Choroid plexus epithelial cell (primary cell): ENCODE measurements around the gene PRKN.

Source experiments
- DNase-seq: peaks from one replicate; pipeline ENCODE4 v3.0.0-alpha.2; 2010; ENCODE audit warnings: low read depth
- H3K4me3 ChIP-seq: 2 replicates; pipeline ENCODE4 v1.5.1; 2011; ENCODE audit warnings: low read depth, mild to moderate bottlenecking, control low read depth, low read length, moderate library complexity
- TF ChIP-seq, protein P1 (sequence below): conservative IDR thresholded peaks from 2 replicates; pipeline ENCODE4 v1.5.1; 2011; ENCODE audit warnings: low read depth, mild to moderate bottlenecking, control low read depth, inconsistent platforms, low read length, moderate library complexity

Gene PRKN

DNA sequence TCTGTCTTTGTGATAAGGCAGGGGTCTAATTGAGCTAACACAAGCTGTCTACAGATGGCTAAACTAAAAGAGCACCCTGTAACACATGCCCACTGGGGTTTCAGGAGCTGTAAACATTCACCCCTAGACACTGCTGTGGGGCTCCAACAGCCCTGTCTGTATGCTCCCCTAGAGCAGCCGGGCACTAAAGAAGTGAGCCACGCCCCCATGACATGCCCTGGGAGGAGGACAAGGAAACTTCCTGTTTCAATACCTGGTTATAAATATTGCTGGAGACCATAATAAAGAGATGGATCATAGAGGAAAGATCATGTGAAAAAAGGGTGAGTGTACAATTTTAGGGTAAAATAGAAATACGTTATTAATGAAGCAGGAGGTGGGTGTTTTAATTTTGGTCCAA, 786.0 kb downstream of the PRKN start:
- H3K4me3 ChIP-seq, result no peak overlapping the region
- TF ChIP-seq, protein P1, sequence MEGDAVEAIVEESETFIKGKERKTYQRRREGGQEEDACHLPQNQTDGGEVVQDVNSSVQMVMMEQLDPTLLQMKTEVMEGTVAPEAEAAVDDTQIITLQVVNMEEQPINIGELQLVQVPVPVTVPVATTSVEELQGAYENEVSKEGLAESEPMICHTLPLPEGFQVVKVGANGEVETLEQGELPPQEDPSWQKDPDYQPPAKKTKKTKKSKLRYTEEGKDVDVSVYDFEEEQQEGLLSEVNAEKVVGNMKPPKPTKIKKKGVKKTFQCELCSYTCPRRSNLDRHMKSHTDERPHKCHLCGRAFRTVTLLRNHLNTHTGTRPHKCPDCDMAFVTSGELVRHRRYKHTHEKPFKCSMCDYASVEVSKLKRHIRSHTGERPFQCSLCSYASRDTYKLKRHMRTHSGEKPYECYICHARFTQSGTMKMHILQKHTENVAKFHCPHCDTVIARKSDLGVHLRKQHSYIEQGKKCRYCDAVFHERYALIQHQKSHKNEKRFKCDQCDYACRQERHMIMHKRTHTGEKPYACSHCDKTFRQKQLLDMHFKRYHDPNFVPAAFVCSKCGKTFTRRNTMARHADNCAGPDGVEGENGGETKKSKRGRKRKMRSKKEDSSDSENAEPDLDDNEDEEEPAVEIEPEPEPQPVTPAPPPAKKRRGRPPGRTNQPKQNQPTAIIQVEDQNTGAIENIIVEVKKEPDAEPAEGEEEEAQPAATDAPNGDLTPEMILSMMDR, result no peak
- no peak for DNase-seq

DNA sequence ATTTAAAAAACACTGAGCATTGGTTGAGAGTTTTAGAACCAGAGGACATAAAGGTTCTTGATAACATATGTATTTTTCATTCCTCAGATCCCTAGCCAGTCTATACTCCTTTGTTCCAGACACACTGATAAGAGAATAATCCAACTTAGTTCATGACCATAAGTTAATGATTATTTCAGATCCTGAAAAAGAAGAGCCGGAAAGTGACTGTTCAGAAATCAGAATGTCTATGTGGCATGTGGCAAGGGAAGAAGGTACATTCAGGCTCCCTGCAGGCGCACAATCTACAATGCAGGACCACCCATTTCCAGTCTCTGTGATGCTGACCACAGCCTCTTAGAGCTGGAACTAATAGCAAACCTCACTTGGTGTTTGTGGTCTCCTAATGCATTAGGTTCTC, 787.0 kb downstream of the PRKN start:
- DNase-seq, result no peak
- H3K4me3 ChIP-seq, result no peak overlapping the region
- TF ChIP-seq, protein P1, result no peak

DNA sequence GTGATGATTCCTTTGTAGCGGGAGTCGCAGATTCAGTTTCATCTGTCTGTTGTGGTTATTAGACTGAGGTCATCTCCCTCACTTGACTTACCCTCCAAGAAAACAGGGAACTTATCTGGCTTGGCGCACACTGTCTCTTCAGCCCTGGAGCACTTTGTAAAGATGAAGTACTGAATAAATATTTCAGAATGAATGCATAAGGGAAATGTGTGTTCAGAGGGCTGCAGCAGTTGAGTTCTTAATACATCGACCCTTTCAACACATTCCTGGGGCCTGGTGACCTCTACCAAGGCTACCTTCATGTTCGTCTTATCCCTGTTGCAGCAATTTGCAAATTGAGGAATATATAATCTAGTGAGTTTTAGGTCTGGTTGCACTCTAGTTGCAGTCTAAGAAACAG, 801.2 kb downstream of the PRKN start:
- no peak for DNase-seq
- TF ChIP-seq, protein P1, result no peak

DNA sequence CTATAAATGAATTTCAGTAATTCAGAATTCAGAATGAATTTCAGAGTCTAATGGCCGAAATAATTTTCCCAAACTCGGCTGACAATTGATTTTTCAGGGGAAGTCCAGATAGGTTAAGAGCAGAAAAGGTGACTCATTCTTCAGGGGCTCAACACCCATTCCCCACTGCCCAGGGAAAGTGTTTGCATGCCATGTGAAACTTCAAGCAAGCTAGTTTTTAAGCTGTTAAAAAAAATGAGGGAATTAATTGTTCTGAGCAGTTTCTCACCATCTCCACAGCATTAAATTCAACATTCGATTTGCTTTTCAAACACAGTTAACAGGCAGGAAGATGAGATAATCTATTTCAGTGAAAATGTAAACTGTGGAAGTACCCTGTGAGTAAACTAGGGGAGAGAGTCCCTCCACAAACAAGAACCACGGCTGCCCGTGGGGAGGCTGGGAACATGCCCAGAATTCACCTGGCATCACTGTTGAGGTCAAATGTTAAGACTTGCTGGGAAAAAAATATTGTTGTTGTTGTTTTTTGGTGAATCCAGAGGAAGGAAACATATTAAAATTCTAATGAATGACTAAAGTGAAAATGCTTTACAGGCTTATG, 803.0 kb downstream of the PRKN start:
- no peak overlapping the region for H3K4me3 ChIP-seq
- DNase-seq, result no peak
- TF ChIP-seq, protein P1, result no peak

More for the DNA sequence above, 801.2 kb downstream of the PRKN start:
- H3K4me3 ChIP-seq, result no peak overlapping the region

DNA sequence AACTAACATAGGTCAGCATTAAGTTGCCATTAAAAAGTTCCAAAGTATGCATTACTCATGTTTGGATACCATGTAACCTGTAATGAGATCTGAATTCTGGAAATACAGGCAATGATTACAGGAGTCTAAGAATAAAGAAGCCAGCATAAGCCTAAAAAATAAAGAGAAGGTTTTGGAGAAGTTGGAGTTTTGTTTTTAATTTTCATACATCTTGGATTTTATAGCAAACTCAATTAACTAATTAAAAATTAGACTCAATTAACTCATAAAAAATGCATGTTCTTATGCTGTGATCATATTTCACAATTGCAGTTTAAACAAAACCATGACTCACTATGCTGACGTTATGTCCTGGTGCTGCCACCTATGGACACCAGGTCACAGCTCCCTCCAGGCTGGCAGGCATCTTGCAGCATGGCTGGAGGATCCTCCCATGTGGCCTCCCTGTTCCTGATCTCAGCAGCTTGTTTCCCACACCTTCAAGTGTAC, 804.9 kb downstream of the PRKN start:
- TF ChIP-seq, protein P1, result peak; percentile 60
- peak; percentile 84 for DNase-seq
- H3K4me3 ChIP-seq, result no peak overlapping the region

DNA sequence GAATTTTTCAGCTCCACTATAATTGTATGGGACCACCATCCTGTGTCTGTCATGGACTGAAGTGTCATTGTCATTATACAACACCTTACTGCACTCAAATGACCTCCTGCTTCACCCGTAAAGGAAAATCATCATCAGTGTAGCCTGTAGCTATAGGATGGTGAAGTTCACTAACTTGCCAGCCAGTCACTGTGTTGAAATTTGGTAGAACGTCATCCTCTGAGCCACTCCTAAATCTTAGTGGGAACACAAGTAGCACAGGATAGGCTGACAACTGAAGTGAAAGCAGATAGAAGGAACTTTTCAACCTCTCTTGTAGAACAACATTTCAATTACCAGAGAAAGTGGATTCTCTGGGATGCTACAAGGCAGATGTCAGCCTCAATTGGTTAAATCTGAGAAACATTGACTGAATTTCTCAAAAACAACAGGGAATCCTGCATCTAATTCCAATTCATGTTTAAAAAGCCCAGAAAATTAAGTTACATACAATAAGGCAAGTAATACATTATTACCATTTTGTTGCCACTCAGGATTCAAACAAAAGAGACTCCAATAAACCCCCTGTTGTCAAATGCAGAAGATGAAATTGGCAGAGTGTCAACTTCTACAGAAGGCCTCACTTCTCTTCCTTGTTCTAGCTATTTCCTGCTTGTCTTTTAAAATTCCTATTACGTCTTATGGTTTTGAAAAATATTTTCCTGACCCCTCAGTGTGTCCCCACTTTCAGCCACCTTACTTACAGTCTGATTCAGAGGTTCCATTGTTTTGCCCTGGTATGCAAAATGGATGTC, 805.8 kb downstream of the PRKN start:
- no peak overlapping the region for H3K4me3 ChIP-seq
- TF ChIP-seq, protein P1, result no peak

More for the DNA sequence above, 805.8 kb downstream of the PRKN start:
- DNase-seq, result peak; percentile 43
